Right forelimb (tissue), 1 donor: ENCODE data around the gene RILPL1.
A peak's percentile ranks its signal among the peaks of the same experiment; 100 is the strongest.
"Not testable (repeated sequence)": the region's sequence is repeated elsewhere in the genome, so short reads cannot be mapped to it uniquely, and the experiment has no call there.

Experiments
- DNase-seq: peaks from one replicate; pipeline ENCODE4 v3.0.0-alpha.2; 2018

The RILPL1 gene, protein sequence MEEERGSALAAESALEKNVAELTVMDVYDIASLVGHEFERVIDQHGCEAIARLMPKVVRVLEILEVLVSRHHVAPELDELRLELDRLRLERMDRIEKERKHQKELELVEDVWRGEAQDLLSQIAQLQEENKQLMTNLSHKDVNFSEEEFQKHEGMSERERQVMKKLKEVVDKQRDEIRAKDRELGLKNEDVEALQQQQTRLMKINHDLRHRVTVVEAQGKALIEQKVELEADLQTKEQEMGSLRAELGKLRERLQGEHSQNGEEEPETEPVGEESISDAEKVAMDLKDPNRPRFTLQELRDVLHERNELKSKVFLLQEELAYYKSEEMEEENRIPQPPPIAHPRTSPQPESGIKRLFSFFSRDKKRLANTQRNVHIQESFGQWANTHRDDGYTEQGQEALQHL

GRCh38 chr12:123533672-123534643 lies at the start of gene RILPL1:
Gene RILPL1 (minus strand): TSS chr12:123533719. CDS start chr12:123533482, 237 bp downstream.
- peak; percentile 81 for DNase-seq

GRCh38 chr12:123580772-123581171 lies 47.3 kb upstream of the RILPL1 start:
- DNase-seq, result no peak

DNA sequence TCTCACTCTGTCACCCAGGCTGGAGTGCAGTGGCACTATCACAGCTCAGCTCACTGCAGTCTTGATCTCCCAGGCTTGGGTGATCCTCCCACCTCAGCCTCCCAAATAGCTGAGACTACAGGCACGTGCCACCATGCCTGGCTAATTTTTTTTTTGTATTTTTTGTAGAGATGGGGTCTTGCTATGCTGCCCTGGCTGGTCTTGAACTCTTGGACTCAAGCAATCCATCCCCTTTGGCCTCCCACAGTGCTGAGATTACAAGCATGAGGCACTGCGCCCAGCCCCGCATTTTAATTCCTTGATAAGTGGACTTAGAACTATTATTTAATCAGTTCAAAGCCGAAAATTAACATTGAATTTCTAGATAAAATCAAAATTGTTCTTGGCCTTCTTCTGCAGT lies 45.3 kb upstream of the RILPL1 start:
- DNase-seq, result not testable (repeated sequence)

DNA sequence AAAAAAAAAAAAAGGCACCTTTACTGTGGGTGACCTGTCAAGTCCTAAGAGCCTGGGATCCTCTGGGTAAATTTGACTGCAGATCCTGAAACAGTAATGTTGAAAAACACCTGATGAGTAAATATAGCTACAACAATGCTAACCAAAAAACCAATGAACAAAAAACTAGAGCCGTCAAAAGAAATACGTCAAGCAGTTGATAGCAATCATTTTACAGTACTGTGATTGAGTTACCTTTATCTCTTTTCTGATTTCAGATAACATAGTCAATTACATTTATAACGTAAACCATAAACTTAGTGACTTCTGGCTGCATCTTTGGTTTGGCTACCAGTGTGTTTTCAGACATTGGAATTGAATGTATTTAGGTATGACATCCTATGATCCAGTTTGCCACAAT lies 44.7 kb upstream of the RILPL1 start:
- DNase-seq, result no peak

DNA sequence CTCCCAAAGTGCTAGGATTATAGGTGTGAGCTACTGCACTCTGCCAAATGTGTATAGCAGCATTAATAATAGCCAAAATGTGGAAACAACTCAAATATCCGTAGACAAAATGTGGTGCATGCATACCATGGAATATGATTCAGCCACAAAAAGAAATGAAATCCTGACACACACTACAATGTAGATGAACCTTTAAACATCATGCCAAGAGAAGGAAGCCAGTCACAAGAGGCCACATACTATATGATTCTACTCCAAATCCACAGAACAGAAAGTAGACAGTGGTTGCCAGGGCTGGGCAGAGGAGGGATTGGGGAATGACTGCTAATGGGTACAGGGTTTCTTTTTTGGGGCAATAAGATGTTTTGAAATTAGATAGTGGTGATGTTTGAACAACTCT lies 43.1 kb upstream of the RILPL1 start:
- no peak for DNase-seq

DNA sequence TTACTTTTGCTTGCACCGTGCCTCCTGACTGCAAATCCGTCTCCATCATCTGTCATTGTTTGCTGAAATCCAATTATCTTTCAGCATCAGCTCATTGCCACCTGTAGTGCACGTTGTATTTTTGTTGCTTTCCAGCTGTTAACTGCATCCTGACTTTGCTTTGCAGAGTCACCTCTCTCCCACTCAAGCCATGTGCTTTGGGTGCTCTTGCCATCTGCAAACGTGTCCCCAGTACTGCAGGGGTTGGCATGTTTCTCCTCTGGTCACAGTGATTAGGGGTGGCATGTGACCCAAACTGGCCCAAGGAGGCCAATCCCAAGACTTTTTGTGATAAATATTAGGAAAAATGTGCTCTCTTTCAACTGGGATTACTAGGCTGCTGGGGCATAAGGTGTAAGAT lies 40.4 kb upstream of the RILPL1 start:
- no peak for DNase-seq

DNA sequence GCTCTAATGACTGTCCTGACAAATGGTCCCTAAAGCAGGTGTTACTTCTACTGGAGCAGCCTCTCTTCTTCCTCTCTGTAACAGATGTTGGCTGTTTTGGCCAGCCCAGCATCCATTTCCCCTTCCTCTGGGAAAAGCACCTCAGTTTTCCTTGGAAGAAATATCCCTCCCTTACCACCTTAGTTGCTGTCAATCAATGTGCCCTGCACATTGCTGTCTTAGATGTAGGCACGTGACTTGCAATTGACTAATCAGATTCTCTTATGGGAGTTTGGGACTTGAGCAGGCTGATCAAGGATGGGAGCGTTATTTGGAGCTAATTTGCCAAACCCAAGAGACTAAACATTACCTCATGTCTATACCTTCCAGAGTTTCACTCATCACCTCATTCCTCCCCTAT lies 38.9 kb upstream of the RILPL1 start:
- DNase-seq, result no peak

DNA sequence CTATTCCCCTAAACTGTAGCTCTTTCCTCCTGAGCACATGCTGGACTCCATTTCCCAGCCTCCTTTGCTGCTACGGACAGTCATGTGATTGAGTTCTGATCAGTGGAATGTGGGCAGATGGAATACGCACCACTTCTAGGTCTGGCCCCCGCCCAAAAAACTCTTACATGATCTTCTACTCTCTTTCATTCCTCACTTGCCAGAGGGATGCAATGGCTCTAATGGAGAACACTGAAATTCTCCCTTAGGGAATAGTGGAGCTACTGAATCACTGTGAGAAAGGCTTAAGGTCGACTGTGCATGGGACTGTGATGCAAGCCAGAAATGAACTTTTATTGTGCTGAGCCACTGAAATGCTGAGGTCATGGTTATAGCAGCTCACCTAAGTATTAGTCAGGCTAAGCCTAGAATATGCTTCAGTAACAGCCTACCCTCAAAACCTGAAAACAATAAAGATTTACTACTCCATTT lies 37.9 kb upstream of the RILPL1 start:
- DNase-seq, result no peak

DNA sequence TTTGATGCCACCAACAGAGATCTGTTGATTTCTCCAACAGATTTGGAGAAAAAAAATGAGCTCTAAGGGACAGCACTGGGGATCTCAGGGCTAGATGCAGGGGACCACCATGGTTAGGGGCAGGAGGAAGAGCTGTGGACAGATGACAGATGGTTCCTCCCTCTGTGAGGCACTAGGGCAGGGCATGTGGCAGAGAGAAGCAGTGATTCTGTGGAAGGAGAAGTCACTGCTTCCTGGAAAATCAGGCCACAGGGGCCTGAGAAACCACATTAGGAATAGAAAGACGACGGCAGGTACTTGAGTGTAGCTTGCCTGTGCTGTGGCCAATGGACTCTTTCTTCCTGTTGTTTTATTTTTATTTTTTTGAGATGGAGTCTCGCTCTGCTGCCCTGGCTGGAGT lies 25.9 kb upstream of the RILPL1 start:
- no peak for DNase-seq

- DNase-seq, result not testable (repeated sequence)
Observed at GRCh38 chr12:123558487-123558886, 25.0 kb upstream of the RILPL1 start.

GRCh38 chr12:123554843-123555242 lies 21.3 kb upstream of the RILPL1 start:
- not testable (repeated sequence) for DNase-seq

DNA sequence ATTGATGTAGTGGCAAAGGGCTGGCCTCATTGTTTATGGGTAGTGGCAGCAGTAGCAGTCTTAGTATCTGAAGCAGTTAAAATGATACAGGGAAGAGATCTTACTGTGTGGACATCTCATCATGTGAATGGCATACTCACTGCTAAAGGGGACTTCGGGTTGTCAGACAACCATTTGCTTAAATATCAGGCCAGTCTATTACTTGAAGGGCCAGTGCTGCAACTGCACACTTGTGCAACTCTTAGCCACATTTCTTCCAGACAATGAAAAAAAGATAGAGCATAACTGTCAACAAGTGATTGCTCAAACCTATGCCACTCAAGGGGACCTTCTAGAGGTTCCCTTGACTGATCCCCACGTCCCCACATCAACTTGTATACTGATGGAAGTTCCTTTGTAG lies 20.6 kb upstream of the RILPL1 start:
- DNase-seq, result not testable (repeated sequence)

- no peak for DNase-seq
Observed at GRCh38 chr12:123550700-123551099, 17.2 kb upstream of the RILPL1 start.

DNA sequence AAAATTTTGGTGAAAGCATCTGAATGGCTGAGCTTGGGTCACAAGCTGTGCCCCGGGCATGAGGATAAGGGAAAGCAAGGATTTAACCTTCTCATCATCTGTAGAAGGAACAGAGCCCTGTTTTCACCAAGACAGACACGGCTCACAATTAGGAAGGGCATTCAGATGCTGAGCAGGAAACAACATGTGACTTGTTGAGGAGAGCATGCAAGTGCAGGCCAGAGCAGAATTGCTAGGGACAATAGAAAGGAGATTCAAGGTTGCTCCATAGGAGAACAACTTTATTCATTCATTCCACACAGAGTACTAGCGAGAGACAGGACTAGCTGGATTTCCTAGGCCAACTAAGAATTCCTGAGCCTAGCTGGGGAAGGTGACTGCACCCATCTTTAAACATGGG lies 14.6 kb upstream of the RILPL1 start:
- no peak for DNase-seq

- no peak for DNase-seq
Observed at GRCh38 chr12:123546281-123546680, 12.8 kb upstream of the RILPL1 start.

DNA sequence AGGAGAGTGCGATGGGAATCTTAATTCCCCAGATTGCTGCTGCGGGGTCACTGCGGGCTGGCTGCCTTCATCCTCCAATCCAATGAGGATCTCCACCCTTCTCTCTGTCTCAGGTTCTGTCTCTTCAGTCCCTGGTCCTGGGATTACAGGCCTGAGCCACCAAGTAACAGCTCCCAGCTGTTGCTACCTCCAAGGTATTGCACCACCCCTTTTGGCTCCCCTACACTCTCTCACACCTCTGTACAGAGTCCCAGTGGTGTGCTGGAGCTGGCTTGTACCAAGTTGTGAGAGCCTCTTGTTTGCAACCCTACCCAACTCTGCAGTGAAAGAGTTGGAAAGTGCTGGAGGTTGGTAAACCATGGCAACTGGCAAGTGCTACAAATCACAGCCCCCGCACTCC lies 10.0 kb upstream of the RILPL1 start:
- no peak for DNase-seq

GRCh38 chr12:123540899-123541662 lies 7.6 kb upstream of the RILPL1 start:
- no peak for DNase-seq

GRCh38 chr12:123535952-123536351 lies 2.4 kb upstream of the RILPL1 start:
- not testable (repeated sequence) for DNase-seq

GRCh38 chr12:123532808-123533649 lies 490 bp downstream of the RILPL1 start:
- peak; percentile 77 for DNase-seq

DNA sequence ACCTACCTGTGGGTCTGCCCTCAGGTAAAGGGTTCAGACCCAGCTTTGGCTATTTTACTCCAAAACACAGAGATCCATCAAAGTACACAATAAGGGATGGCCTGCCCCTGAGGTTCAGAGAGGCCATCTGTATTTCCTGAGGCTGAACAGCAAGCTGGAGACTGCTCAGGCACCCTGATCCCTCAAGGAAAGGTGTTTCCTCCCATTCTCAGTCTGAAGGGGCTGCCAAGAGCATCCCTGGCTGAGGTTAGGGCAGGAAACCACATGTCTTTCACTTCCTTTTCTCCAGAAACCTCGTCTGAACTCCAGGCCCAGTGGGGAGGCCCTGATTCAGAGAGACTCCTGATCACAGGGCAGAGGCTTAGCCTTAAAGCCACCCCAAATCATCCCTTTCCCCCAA lies 1.5 kb downstream of the RILPL1 start:
- no peak for DNase-seq

GRCh38 chr12:123531091-123531490 lies 2.4 kb downstream of the RILPL1 start:
- no peak for DNase-seq

DNA sequence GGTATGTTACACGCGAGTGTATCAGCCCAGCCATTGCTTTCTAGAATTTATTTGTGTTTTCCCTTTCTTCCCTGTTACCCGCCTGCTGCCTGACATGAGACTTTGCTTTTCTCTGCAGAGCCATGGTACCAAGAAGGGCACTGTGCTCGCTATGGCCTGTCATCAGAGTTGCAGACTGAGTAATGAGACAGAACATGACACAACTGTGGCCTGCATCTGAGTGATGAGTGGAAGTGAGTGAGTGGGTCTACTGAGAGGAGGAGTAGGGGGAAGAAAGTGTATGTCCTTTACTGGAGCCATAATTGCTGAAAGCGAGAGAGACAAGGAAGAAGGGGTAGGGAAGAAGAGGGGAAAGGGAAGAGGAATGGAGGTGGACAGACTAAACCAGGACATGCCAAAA lies 2.9 kb downstream of the RILPL1 start:
- DNase-seq, result no peak
